IPS-NIHi11 (cell line): ENCODE results near the gene FBLN7.
"Not testable (repeated sequence)": the region's sequence is repeated elsewhere in the genome, so short reads cannot be mapped to it uniquely, and the experiment has no call there.

Source experiments
- DNase-seq: peaks from one replicate; pipeline ENCODE4 v3.0.0; 2012; ENCODE audit warnings: mixed read lengths, low spot score

Gene FBLN7

GRCh38 chr2:112138159-112139032 lies at the start of gene FBLN7:
Gene FBLN7, plus strand, starts transcription at chr2:112138385. Its CDS starts 271 bp downstream, at chr2:112138656.
- DNase-seq = peak; percentile 77

GRCh38 chr2:112089375-112089774 lies 48.8 kb upstream of the FBLN7 start:
- no peak for DNase-seq

GRCh38 chr2:112092286-112093041 lies 45.7 kb upstream of the FBLN7 start:
- no peak for DNase-seq

GRCh38 chr2:112093216-112093615 lies 45.0 kb upstream of the FBLN7 start:
- DNase-seq = no peak

GRCh38 chr2:112095681-112096080 lies 42.5 kb upstream of the FBLN7 start:
- no peak for DNase-seq

- DNase-seq = no peak
Measured at GRCh38 chr2:112096098-112096497, 42.1 kb upstream of the FBLN7 start.

- DNase-seq = no peak
Measured at GRCh38 chr2:112108178-112108832, 29.9 kb upstream of the FBLN7 start.

- DNase-seq = no peak
Measured at GRCh38 chr2:112109278-112109677, 28.9 kb upstream of the FBLN7 start.

- no peak for DNase-seq
Measured at GRCh38 chr2:112110966-112111365, 27.2 kb upstream of the FBLN7 start.

- not testable (repeated sequence) for DNase-seq
Measured at GRCh38 chr2:112113354-112113753, 24.8 kb upstream of the FBLN7 start.

- DNase-seq = no peak
Measured at GRCh38 chr2:112118148-112118547, 20.0 kb upstream of the FBLN7 start.

- no peak for DNase-seq
Measured at GRCh38 chr2:112121682-112122254, 16.4 kb upstream of the FBLN7 start.

GRCh38 chr2:112129060-112129459 lies 9.1 kb upstream of the FBLN7 start:
- DNase-seq = no peak

- DNase-seq = no peak
Measured at GRCh38 chr2:112133344-112133743, 4.8 kb upstream of the FBLN7 start.

- DNase-seq = no peak
Measured at GRCh38 chr2:112134120-112134519, 4.1 kb upstream of the FBLN7 start.

GRCh38 chr2:112136096-112136495 lies 2.1 kb upstream of the FBLN7 start:
- DNase-seq = no peak

GRCh38 chr2:112137516-112138158 lies 548 bp upstream of the FBLN7 start:
- no peak for DNase-seq

- not testable (repeated sequence) for DNase-seq
Measured at GRCh38 chr2:112139033-112139614, 939 bp downstream of the FBLN7 start.

- DNase-seq = not testable (repeated sequence)
Measured at GRCh38 chr2:112139661-112140204, 1.5 kb downstream of the FBLN7 start.

- no peak for DNase-seq
Measured at GRCh38 chr2:112140205-112140802, 2.1 kb downstream of the FBLN7 start.
